ENCODE results near the gene PAPOLG. TPM values are rescaled to one million over a fixed set of nuclear protein-coding genes. Genes with fewer than 3 reads are reported as not detected.

Gene PAPOLG
- total and polyA plus RNA-seq, 2 of the 13 experiments (the other 11 are each of a cell fraction or from before 2014, with no cell fraction given): 10.1 to 10.4 TPM

DNA sequence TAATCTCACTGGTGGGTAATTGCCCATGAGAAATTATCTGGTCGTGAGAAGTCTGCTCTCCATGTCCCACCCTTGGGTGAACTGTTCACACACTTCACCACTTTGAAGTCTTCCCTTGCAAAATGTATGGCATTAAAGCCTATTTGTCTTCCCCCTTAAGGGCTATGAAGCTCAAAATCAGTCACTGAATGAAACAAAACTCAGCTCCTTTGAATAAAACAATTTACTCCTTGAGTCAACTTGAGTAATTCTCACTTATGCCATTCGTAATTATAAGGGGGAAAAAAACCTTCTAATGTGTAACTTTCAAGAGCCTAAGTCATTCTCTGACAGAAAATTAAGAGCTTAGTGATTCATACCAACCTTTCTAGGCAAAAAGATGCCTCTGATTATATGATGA lies 76.6 kb downstream of the PAPOLG start (continued):
- TF ChIP-seq, protein P1, sequence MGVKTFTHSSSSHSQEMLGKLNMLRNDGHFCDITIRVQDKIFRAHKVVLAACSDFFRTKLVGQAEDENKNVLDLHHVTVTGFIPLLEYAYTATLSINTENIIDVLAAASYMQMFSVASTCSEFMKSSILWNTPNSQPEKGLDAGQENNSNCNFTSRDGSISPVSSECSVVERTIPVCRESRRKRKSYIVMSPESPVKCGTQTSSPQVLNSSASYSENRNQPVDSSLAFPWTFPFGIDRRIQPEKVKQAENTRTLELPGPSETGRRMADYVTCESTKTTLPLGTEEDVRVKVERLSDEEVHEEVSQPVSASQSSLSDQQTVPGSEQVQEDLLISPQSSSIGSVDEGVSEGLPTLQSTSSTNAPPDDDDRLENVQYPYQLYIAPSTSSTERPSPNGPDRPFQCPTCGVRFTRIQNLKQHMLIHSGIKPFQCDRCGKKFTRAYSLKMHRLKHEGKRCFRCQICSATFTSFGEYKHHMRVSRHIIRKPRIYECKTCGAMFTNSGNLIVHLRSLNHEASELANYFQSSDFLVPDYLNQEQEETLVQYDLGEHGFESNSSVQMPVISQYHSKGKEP (CRISPR knock-in tag; IDR thresholded peaks at IDR 0.05): no peak
- TF ChIP-seq ZBTB21 (CRISPR knock-in tag; IDR thresholded peaks at IDR 0.05) (no peak), POGZ (CRISPR knock-in tag; IDR thresholded peaks at IDR 0.05) (no peak), ZNF878 (CRISPR knock-in tag; IDR thresholded peaks at IDR 0.05) (no peak)

DNA sequence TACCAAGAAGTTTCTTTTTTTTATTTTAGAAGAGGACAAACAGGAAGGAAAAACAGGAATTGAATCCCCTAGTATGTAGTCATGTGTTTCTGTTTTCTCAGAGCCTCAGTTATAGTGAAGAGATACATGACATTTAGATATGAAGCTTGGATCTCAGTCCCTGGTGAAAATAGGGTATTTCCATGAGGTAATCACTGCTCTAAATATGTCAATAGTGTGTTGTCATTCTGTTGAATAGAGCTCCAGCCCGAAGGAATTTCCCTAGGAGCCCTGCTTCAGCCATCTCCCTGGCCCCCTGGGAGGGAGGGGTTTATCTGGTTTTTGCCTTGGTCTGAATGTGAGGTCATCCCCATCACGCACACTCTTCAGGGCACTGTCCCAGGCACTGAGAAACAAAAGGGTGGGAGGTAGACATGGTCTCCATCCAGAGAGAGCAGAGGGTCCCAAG lies 78.2 kb downstream of the PAPOLG start:
- Histone ChIP-seq H3K9ac (ENCODE audit: insufficient read depth, low read depth, low read length) (no peak overlapping the region), H4K20me1 (ENCODE audit: insufficient read depth, low read length) (no peaks in the 10 kb centered on the region), H3K79me2 (ENCODE audit: insufficient read depth, low read length) (no peaks in the 10 kb centered on the region), H3K4me3 (replicated peaks in 1 of 3; ENCODE audit: insufficient read depth in 1 of 3, low read depth in 2 of 3, low read length in 3 of 3) (no peak overlapping the region), H3K4me2 (ENCODE audit: low read depth, low read length) (no peak overlapping the region), H2AFZ (ENCODE audit: low read length) (no peak overlapping the region), H3K9me3 (ENCODE audit: low read length) (no peaks in the 10 kb centered on the region), H3K27me3 (ENCODE audit: control insufficient read depth in 1 of 2, insufficient read depth in 2 of 2, low read length in 2 of 2) (peaks cover 2 to 42% of the 10 kb centered on the region in 2 experiments; a peak in 4 of 5 replicates), H3K27ac (ENCODE audit: extremely low read length, insufficient read depth, low read length) (no peak overlapping the region), H3K36me3 (replicated peaks in 1 of 2; ENCODE audit: control insufficient read depth in 1 of 2, insufficient read depth in 2 of 2, low read length in 2 of 2) (no peaks in the 10 kb centered on the region), H3K4me1 (ENCODE audit: insufficient read depth, low read length) (no peaks in the 10 kb centered on the region)
- intact Hi-C loops (cut with micrococcal nuclease; ENCODE audit: unreplicated experiment): no loop called here
- ChIA-PET CTCF (ENCODE audit: low intra/inter-chr PET ratio, low total read pairs) (no interaction called here), POLR2A (no interaction called here)
- no peak for DNase-seq (ENCODE audit: low spot score)
- TF ChIP-seq NR2F6 (IDR thresholded peaks at IDR 0.05) (no peak), NR2F6 (CRISPR knock-in tag; IDR thresholded peaks at IDR 0.05) (no peak), ZBTB20 (CRISPR knock-in tag; IDR thresholded peaks at IDR 0.05; ENCODE audit: borderline replicate concordance, low read depth) (no peak), ZNF101 (CRISPR knock-in tag; IDR thresholded peaks at IDR 0.05; ENCODE audit: borderline replicate concordance, low read depth) (no peak), PHF20 (CRISPR knock-in tag; IDR thresholded peaks at IDR 0.05) (no peak), ZNF124 (CRISPR knock-in tag; IDR thresholded peaks at IDR 0.05) (no peak)
- TF ChIP-seq, protein P2, sequence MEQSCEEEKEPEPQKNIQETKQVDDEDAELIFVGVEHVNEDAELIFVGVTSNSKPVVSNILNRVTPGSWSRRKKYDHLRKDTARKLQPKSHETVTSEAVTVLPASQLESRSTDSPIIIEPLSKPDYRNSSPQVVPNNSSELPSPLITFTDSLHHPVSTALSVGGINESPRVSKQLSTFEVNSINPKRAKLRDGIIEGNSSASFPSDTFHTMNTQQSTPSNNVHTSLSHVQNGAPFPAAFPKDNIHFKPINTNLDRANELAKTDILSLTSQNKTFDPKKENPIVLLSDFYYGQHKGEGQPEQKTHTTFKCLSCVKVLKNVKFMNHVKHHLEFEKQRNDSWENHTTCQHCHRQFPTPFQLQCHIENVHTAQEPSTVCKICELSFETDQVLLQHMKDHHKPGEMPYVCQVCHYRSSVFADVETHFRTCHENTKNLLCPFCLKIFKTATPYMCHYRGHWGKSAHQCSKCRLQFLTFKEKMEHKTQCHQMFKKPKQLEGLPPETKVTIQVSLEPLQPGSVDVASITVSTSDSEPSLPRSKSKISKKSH (CRISPR knock-in tag; IDR thresholded peaks at IDR 0.05; ENCODE audit: borderline replicate concordance): no peak
- BruUV-seq (replicated peaks): no TSS peak
- 0% methylated on average over 2 of the region's 2 CpGs for WGBS (ENCODE audit: low lambda C conversion rate)
- ATAC-seq: no peak
- in situ Hi-C loops (cut with HindIII; ENCODE audit: extremely low pct_ligation_motif_present, low pct_unique_long_range_greater_than_20kb): no loop called here
- no peak for FAIRE-seq

All from HepG2 (cell line).